NCI-H1436 treated with DMSO at 0.1 percent for 48 hours (cell line): ENCODE measurements around the gene ADAMTS6.
"Not testable (repeated sequence)": the region's sequence is repeated elsewhere in the genome, so short reads cannot be mapped to it uniquely, and the experiment has no call there.

Experiments used
- DNase-seq: peaks from one replicate; lab custom pipeline; 2025; lab: John Stamatoyannopoulos, UW

ADAMTS6 gene

DNA sequence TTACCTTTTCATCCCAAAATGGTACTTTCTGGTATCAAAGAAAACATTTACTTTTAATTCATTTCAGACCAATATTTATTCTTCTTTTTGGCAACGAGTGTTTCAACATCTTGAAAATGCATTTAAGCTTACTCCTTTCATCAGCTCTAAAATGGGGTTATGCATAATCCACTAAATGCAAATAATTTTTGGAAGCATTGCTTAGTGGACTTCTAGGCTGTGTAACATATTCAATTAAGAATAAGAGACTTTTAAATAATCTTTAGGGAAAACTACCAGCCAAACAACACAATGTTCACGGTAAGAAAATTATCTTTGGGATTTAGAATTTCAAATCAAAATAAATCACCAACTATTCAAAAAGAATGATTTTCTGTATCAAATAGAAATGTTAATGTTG lies 118.2 kb downstream of the ADAMTS6 start:
- DNase-seq: no peak

DNA sequence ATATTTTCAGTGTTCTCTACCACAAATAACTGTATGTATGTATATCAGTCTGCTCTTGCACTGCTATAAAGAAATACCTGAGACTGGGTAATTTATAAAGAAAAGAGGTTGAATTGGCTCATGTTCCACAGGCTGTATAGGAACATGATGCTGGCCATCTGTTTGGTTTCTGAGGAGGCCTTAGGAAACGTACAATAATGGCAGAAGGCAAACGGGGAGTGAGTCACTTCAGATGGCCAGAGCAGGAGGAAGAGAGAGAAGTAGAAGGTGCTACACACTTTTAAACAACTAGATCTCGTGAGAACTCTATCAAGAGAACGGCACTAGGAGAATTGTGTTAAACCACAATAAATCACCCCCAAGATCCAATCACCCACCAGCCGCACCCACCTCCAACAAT lies 121.7 kb downstream of the ADAMTS6 start:
- no peak for DNase-seq

DNA sequence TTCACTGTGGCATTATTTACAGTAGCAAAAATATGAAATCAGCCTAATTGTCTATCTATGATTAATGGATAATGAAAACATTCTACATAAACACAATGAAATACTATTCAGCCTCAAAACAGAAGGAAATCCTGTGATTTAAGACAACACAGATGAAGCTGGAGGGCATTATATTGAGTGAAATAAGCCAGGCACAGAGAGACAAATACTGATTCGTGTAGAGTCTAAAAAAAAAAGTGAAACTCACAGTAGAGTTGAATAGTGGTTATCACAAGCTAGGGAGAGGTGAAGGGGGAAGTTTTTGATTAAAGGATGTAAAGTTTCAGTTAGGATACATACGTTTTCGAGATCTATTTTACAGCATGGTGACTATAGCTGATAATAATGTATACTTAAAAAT lies 122.2 kb downstream of the ADAMTS6 start:
- DNase-seq: no peak

DNA sequence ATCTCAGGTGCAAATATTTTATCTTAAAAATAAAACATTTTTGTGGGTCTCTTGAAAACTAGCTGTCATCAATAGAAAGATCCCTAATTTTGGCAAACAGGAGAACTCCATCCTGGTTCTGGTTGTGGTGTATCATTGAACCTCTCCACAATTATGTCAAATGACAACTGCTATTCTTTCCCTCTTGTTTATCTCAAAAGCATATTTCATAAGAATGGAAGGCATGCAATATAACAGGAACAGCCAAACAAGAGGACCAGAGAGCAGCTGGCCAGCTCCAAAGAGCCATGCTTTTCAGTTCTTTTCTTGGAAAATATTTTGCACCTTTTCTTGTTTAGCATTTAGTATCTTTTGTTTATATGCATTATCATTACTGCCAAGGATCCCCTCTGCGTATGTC lies 125.4 kb downstream of the ADAMTS6 start:
- no peak for DNase-seq

DNA sequence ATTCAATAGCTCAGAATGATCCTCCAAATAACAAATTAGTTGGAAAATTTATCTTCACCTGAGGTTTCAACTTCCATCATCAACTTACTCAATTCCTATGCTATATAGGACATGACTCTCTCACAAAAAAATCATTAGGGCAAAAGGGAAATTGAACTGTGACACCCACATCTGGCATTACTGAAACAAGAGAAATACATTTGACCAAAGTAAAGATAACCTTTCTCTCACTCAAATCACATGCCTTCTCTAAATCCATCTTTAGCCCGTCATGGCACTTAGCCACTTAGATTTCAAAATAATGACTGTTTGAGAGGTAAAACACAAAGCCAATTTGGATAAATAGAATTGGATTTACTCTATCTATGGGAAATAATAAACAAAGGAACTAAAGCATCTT lies 126.4 kb downstream of the ADAMTS6 start:
- no peak for DNase-seq

DNA sequence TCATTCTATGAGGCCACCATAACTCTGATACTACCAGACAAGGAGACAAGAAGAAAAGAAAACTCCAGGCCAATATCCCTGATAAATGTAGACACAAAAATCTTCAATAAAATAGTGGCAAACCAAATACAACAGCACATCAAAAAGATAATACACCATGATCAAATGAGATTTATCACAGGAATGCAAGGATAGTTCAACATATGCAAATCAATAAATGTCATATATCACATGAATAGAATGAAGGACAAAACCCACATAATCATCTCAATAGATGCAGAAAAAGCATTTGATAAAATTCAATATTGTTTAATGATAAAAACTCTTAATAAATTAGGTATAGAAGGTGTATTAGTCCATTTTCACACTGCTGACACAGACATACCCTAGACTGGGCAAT lies 139.9 kb downstream of the ADAMTS6 start:
- no peak for DNase-seq

DNA sequence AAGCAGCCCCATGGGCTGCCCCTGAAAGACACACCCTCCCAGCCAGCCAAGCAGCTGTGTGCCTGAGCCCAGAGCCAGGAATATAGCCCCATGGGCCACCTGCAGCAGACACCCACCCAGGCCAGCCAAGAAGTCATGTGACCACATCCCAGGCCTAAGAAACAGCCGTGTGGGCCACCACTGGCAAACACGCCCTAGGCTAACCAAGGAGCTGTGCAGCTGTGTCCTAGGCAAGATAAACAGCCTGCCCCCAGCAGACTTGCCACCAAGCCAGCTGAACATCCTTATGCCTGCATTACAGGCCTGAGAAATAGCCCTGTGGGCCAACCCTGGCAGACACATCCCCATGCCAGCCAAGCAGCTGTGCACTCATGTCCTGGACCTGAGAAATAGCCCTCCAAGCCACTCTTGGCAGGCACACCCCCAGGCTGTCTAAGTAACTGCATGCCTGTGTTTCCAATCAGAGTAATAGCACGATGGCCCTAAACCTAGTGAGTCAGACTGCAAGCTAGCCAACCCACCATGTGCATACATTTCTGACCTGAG lies 143.0 kb downstream of the ADAMTS6 start:
- DNase-seq: no peak

DNA sequence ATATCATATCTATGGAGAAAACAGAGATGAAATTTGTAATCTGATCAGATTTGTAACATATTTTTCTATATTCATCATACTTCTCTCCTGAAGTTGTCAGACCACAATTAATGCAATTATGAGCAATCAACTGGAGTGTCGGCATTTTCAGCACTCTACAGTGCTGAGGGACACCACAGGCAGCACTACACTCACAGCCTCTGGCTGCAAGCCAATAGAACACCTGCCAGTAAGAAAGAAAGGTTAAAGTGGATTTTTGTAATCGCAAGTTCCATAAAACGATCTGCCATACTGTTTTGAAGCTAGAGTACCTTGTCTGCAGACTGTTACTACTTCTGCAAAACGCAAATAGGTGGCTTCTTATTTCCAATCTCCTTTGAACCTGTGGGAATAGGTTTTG lies 147.6 kb downstream of the ADAMTS6 start:
- peak; percentile 30 for DNase-seq

DNA sequence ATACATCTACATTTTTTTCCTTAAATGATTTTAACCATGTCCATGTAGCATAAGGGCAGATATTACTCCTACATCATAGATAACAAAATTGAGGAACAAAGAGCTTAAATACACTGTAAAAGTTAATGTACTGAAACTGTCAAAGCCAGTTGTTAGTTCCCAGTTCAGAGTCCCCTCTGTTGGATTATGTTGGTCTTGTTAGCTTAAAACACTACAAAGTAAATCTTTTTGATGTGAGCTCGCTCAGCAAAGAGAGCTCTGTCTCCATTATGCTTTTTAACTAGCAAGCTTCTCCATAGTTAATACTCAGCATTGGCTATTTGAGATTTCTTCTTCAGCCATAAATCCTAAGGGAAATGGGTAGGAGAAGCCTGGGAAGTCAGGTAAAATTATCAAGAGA lies 149.1 kb downstream of the ADAMTS6 start:
- DNase-seq: no peak

DNA sequence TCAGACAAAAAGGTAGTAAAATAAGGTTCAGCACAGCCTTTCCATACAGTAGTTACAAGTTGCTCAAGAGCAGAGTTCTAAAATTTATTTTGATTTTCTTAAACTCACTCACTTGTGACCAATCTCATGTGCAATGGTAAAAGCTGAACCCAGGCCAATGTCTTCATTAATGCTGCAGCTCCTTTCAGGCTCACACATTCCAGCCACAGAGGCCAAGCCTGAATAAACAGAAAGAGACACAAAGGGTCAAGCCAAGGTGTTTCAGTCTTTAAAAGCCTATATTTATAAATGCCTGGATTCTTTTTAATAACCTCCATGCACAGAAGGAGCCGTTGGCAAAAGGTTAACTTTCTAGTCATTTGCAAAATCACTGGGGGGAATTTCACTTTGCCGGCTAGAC lies 152.5 kb downstream of the ADAMTS6 start:
- DNase-seq: no peak

DNA sequence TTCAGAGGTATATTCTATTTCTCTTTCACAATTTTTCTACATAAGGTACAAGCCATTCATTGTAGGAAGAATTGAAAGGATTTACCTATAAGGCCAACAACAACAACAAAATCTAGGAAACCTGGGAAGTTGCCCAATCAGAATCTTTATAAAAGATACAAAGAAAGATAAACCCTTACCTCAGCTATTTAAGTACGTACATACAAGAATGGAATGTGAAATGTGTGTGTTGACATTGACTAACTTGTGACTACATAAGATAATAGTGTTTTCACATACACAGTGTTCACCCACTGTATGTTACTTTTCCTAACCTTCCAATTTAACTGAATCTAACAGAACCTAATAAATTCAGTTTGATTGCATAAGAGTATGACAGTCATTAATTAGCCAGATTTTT lies 154.1 kb downstream of the ADAMTS6 start:
- DNase-seq: no peak

DNA sequence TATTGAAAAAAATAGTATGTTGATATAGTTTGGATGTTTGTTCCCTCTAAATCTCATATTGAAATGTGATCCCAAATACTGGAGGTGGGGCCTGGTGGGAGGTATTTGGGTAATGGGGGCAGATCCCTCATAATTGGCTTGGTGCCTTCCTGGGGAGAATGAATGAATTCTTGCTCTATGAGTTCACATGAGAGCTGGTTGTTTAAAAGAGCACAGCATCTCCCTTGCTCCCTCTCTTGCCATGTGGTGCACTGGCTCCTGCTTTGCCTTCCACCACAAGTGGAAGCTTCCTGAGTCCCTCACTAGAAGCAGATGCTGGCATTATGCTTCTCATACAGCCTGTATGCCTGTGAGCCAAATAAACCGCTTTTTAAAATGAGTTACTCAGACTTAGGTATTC lies 154.8 kb downstream of the ADAMTS6 start:
- DNase-seq: no peak

DNA sequence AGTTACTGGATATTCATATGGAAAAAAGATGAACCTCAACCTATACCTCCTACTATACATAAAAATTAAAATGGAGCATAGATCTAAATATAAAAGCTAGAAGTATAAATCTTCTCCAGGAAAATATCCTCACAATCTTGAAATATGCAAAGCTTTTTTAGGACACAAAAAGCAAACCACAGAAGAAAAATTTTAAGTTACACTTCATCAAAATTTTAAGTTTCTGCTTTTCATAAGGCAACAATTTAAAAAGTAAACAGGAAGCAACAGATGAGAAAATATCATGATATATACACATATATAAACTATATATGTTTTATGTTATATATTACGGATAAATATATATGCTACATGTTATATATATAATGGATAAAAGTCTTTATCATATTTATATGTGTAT lies 157.5 kb downstream of the ADAMTS6 start:
- DNase-seq: no peak

DNA sequence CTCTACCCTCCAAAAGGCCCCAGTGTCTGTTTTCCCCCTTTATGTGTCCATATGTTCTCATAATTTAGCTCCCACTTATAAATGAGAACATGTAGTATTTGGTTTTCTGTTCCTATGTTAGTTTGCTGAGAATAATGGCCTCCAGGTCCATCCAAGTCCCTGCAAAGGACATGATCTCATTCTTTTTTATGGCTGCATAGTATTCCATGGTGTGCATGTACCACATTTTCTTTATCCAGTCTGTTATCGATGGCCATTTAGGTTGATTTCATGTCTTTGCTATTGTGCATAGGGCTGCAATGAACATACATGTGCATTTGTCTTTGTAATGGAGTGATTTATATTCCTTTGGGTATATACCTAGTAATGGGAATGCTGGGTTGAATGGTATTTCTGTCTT lies 161.0 kb downstream of the ADAMTS6 start:
- DNase-seq: not testable (repeated sequence)

DNA sequence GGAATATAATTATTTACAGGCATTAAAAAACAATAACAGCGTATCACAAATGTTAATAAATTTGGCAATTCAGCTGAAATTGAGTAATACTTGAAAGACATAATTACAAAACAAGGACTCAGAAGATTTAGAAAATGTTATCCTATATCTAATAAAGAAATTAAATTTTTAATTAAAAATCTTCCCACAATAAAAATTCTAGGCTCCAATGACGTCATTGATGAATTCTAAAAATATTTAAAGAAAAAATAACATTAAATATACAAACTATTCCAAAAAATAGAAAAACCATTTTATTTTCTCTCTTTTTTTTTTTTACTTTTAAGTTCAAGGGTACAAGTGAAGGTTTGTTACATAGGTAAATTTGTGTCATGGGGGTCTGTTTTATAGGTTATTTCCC lies 161.5 kb downstream of the ADAMTS6 start:
- DNase-seq: no peak

DNA sequence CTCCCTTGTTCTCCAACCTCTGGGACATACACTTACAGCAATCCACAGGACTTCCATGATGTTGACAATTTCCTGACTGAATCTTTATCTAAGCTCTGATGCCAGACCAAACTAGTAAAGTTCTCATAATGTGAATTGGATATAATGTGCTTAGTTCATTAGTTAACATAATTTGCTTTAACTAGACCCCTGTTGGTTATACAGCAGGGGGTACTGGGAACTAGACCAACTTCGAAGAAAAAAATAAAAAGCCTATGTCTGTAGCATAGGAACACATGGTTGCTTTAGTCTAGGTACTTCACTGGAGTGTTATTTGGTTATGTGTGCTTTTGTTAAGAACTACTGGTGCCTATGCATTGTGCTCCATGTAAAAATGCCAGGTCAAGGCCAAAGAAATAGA lies 173.8 kb downstream of the ADAMTS6 start:
- DNase-seq: no peak

DNA sequence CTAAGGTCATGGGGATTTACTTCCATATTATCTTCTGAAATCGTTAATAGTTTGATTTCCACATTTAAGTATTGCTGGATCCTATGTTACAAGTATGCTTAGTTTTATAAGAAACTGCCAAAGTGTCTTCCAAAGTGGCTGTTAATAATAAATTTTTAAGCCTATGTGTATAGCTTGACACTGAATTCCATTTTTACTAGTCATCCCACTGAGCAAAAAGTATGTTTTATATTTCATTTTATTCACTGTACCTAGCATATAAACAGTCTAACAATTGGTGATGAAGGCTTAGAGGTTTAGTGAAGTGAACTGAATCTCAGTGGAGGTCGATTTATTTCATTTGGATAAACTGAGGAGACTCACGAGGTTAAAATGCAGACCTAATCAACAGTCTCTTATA lies 174.6 kb downstream of the ADAMTS6 start:
- DNase-seq: no peak

DNA sequence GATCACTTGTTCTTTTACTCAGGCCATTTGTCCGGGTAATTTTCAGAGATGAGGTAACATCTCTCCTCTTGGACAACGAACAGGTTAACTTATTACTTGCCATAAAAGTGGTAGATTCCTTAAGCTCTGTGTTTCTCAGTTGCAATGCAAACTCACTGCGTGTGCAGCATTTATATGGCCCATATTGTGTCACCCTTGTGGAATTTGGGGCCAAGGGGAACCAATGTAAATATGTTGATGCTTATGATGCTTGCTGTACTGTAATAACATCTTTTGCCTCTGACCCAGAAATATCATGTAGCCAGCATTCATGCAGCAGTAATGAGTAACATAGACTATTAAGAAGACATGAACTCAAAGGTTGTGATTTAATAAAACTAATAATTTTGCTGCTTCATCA lies 175.8 kb downstream of the ADAMTS6 start:
- no peak for DNase-seq

DNA sequence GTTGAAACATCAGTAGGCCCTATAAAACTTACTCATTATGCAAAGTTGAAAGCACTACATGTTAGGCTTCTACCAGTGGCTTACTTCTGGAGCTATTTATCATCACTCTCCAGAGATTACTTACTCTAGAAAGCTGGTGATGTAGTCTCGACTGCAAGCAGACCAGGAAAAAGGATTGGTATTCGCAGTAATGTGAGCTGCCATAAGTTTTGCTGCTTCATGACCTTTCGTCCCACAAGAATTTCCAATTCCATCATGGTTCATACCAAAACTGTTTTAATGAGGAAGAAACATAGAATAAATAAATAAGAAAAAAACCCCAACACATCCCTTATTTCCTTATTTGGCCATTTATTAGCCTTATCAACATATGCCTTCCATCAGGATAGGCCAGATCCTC lies 181.9 kb downstream of the ADAMTS6 start:
- no peak for DNase-seq

DNA sequence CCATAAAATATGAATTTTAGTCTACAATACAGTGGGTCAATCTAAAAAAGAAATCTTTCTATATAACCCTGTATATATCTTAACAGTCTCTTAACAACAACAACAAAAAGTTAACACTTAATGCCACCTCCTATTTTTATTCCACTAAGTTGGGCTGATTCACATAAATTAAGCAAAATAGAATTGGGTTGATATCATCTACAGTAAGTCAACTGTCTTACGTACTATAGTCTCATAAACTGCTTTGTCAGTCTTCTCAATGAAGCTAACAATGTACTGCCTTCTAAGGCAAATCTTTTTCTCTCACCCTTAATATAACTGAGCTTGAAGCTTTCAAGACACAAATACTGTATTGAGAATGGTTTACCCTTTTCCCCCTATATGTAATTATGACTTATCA lies 185.7 kb downstream of the ADAMTS6 start:
- no peak for DNase-seq

DNA sequence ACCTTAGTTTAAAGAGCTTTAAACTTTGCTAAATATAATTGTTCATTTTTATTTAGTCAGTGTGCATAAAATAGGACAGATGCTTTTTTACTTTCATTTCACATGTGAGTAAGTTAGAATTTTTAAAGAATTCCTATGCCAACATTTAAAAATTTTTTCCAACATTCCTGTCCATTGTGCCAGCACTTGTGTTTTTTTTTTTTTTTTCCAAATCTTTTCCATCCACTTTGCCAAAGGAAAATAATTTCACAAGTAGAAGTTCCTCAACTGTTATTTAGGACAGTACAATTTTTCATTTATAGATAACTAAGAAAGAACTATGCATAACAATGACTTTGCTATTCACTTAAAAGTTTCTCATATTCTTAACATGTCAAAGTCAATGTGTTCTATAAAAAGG lies 189.5 kb downstream of the ADAMTS6 start:
- no peak for DNase-seq

DNA sequence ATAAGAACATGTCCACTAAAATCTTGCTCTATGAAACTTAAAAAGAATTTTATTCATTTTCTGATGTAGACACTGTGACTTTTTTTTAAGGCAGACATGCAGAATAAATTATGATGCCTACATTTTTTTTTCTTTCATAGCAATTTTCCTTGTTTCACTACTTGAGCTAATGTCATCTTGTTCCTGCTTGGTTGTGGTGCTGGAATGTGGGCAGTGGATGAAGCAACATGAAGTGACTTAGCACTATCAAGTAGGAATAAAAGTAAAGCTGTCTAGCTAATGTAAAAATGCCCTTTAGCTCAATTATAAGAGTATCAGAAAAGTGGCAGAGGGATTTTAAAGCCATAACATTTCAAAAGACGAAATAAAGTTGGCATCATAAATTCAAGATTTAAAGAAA lies 191.0 kb downstream of the ADAMTS6 start:
- no peak for DNase-seq

DNA sequence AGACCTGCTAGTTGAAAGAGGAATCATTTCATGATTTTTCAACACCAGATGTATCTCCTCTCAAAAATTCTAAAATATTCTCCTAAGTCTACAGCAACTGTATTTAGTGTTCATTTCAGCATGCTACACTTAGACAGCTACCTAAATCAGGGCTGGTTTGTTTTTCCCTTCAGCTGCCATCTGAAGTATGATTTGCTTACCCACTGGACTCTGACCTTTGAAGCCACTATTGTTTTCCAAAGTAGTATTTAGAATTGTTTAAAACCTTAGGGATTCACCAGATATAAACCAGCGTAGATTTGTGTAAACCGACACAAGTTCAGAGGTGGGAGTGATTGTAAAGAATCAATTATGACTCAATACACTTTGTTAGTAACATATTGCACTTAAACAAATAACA lies 193.1 kb downstream of the ADAMTS6 start:
- no peak for DNase-seq

DNA sequence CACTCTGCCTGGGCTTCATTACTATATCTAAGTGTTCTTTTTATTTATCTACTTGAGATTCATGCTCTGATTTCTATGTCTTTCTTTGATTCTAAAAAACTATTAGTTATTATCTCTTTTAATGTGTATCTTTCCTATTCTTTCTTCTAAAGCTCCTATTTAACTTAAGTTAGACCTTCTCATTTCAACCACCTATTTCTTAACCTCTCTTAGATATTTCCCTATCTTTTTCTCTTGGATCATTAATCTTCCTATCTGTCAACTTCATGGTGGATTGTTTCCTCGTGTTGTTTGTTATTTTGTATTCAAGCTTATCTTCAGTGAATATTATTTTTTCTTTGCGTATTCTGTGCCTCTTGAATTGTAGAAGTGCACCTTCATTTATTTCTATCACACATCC lies 202.1 kb downstream of the ADAMTS6 start:
- DNase-seq: no peak
